Right ventricle myocardium superior (tissue), 1 donor: ENCODE results near the gene SCYGR2. TPM values are rescaled to one million over a fixed set of nuclear protein-coding genes. Genes with fewer than 3 reads are reported as not detected.
A peak's percentile ranks its signal among the peaks of the same experiment; 100 is the strongest.
"Not testable (repeated sequence)": the region's sequence is repeated elsewhere in the genome, so short reads cannot be mapped to it uniquely, and the experiment has no call there.

Source experiments
- ATAC-seq: fragments of 200-7000 bp; cut with Tn5 transposase; one replicate; pipeline ENCODE4 v1.9.1; 2020; ENCODE audit warnings: mild to moderate bottlenecking; ENCODE audit not compliant: poor library complexity
- DNase-seq: peaks from one replicate; pipeline ENCODE4 v3.0.0-alpha.2; 2020
- intact Hi-C: fragments of 100-400 bp; cut with DNase I; formaldehyde crosslinking; loops from one replicate; pipeline ENCODE4 v1.11.2; 2022
- long read RNA-seq: library from polyadenylated mRNA; unstranded; transcript quantifications from one replicate; pipeline ENCODE4 v2.0.0, GENCODE V29; 2021
- total RNA-seq: library from RNA; stranded (reverse); fragmentation: NEBNext Ultra II Directional; extraction: Animal tissue kit (Norgen Biotek cat#: 25700); gene quantifications from one replicate; pipeline ENCODE4 v1.2.1, GENCODE V29; 2021
- donor health status: DM: no; HTN: yes; CAD: no; lungs with severe emphysema.

SCYGR2 gene, protein sequence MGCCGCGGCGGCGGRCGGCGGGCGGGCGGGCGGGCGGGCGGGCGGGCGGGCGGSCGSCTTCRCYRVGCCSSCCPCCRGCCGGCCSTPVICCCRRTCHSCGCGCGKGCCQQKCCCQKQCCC
- total RNA-seq = not detected
- long read RNA-seq = 0 reads

DNA sequence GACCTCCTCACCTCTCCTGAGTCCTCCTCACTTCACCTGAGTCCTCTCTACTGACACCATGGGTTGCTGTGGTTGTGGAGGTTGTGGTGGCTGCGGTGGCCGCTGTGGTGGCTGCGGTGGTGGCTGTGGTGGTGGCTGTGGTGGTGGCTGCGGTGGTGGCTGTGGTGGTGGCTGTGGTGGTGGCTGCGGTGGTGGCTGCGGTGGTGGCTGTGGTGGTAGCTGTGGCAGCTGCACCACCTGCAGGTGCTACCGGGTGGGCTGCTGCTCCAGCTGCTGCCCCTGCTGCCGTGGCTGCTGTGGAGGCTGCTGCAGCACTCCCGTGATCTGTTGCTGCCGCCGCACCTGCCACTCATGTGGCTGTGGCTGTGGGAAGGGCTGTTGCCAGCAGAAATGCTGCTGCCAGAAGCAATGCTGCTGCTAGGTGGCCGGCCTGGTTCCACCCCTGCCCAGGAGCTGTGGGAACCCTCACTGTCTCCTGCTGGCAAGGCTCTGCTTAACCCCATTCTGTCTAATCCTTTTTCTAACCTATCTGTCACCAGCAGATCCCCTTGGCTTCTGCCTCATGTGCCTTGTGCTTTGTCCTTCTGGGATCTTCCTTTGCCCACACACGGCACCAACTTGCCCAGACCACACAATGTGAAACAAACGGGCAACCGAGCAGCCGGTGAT lies at the start of gene SCYGR2:
Gene SCYGR2 (plus strand): TSS at position 59 of the 669 bp plus-strand sequence. CDS start 0 bp downstream, at position 59.
- DNase-seq, ATAC-seq, intact Hi-C loops: not testable (repeated sequence)

DNA sequence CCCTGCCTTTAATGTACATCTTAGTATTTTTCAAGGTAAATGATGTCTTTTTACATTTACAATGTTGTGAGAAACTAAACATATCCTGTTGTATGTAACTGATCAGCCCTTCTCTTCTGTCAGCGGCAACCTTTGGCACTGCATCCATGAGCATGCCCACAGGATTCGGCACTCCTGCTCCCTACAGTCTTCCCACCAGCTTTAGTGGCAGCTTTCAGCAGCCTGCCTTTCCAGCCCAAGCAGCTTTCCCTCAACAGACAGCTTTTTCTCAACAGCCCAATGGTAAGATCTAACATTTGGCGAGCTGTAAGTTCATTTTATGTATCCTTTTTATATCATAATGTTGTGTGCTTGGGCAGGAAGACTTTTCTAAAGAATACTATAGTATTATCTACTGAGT lies 46.9 kb upstream of the SCYGR2 start:
- DNase-seq (no peak), ATAC-seq (no peak)
- intact Hi-C loops = no loop called here

DNA sequence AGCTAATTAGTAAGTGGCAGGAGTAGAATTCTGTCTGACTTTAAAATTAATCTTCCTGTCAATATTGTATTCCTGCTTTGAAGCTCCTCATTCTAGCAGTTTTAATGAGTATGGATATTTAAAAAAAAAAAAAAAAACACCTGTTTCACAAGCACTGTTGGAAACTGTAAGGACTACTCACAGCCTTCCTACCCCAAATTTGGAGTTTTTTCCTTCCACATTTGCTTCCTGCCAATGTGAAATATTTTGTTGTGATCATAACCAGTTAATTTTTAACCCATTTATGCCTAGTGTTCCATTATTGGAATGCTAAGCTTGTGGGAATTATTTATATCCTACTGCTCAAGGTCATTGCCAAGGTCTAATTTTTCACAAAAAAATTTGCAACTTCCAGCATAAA lies 36.1 kb upstream of the SCYGR2 start:
- ATAC-seq = no peak
- DNase-seq = no peak
- intact Hi-C loops = no loop called here

DNA sequence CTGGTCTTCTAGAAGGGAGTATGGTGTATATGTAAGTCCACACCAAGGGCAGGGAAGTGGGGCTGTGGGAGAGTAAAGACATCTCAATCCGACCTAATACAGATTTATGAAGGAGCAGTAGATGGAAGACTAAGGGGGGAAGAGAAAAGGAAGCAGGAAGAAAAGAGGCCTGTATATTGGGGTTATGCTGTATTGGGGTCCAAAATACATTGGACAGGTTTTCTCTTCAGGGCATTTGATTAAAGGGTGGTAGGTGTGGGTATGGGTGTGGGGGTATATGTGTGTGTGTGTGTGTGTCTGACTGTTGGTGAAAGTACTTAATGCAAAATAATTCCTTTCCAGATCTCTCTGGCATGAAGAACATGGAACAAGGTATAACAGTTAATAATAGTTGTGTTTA lies 33.6 kb upstream of the SCYGR2 start:
- intact Hi-C loops = no loop called here
- DNase-seq = no peak
- no peak for ATAC-seq

DNA sequence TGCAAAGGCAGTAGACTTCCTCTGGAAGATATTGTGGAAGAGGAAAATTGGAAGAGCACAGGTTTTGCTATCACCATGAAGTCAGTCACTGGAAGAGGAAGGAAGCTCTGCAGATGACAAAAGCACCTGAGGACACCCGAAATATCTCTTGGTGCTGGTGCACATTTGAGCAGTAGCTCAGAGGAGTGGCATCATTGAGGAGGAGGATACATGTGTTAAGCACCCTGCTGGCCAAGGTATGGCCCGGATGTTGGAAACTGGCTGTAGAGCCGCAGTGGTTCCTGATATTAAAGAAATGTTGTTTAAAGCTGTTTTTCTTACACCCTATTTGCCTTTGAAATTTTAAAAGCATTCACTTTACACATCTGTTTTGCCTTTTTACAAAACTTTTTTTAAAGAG lies 32.7 kb upstream of the SCYGR2 start:
- intact Hi-C loops = no loop called here
- ATAC-seq (no peak), DNase-seq (no peak)

DNA sequence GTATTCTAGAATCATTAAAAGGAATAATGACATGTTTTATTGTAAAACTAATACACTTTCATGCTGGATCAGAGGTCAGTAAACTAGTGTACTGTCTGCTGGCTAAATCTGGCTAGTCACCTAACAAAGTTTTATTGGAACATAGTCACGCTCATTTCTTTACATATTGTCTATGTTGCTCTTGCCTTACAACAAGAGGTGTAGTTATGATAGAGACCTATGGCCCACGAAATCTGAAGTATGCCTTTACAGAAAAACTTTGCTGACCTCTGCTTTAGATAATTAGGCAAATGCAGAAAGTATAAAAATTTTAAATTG lies 29.9 kb upstream of the SCYGR2 start:
- ATAC-seq = no peak
- DNase-seq = no peak
- intact Hi-C loops = no loop called here

DNA sequence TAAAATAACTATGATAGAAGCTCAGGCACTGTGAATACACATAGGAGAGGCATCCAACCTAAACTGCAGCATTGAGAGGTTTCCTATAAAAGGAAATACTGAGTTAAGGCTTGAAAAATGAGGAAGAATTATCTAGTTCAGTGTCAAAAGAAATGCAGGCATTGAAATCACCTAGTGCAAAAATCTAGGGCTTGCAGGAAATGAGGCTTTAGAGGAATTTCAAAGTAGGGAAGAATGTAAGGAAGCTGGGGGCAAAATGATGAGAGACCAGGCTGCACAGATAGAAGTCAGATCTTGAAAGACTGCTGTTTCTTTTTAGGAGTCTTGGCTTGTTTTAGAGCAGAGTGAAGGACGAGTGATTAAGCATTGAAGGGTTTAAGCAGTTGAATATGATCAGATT lies 28.1 kb upstream of the SCYGR2 start:
- intact Hi-C loops = no loop called here
- ATAC-seq = no peak
- DNase-seq = no peak

DNA sequence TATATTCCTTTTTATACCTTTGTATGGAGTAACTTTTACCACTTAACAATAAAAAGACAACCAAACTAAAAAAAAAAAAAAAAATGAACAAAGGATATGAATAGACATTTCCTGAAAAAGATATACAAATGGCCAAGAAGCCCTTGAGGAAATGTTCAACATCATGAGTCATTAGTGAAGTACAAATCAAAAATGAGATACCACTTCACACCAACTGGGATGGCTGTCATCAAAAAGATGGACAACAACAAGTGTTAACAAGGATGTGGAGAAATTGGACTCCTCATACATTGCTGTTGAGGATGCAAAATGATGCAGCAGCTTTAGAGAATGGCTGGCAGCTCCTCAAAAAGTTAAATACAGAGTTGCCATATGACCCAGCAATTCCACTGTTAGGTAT lies 22.6 kb upstream of the SCYGR2 start:
- DNase-seq (no peak), ATAC-seq (no peak)
- intact Hi-C loops = no loop called here

DNA sequence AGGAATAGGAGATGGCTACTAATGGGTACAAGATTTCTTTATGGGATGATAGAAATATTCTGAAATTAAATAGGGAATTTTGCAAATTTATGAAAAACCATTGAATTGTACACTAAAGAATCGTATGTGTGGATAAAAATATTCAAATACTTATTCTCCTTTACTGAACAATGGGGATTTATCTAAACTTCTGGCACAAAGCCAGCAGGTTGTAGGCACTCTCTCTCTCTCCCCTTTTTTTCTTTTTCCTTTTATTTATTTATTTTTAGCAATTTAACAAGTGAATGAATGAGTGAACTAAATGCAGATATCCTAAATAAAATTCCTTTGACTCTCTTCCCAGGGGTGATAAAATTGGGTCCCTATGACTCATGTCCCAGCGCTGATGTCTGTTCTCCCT lies 21.9 kb upstream of the SCYGR2 start:
- ATAC-seq = no peak
- intact Hi-C loops = no loop called here
- no peak for DNase-seq

DNA sequence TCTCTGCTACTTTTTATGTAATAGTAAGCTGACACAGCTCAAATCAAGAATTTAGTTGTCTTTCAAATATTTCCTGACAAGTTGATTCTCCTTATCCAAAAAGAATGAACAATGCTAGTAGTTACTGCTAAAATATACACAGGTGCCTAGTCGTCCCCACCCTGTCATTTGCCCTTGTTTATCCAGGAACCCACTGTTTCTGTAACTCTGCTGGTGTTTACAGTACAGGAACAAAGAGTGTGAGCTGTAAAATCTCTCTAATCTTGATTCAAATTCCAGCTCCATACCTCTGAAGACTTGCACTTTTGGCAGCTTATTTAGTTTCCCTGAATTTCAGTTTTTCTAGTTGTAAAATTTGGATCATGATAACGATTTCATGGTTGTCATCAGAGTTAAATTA lies 21.1 kb upstream of the SCYGR2 start:
- no peak for ATAC-seq
- intact Hi-C loops = no loop called here
- no peak for DNase-seq

DNA sequence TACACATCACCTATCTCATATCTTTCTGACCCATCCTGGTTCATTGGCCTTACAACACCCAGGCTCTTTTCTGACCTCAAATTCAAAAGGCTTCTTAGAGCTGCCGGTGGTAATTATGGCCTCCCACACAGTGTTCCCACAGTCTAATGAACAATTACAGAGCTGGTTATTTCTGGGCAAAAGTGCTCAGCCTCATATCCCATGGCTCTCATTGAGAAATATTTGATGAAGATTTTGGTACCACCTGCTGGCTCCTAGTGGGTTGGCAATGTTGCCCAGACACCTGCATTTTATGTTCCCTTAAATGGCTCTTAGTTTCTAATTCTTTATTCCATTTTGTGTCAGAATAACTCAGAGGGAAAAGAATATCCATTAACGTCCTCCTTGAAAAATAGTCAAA lies 20.1 kb upstream of the SCYGR2 start:
- no peak for ATAC-seq
- intact Hi-C loops = no loop called here
- DNase-seq = no peak

DNA sequence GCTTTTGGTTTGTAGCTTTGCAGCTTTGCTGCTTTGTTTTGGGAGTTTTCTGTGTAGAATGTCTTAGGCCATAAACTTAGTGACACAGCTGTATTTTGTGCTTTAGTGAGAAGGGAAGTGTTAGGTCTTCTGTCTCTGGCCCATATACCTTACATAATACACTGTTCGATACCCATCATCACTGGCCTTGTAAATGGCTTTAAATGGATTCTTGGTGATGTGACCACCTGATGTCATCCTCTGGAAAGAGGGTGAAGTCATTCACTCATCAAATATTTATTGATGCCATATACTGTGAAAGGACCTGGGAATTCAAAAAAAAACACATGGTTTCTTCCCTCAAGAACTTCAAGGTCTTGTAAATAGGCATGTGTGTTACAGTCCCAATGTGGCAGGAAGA lies 18.9 kb upstream of the SCYGR2 start:
- ATAC-seq (no peak), DNase-seq (no peak)
- intact Hi-C loops = no loop called here

DNA sequence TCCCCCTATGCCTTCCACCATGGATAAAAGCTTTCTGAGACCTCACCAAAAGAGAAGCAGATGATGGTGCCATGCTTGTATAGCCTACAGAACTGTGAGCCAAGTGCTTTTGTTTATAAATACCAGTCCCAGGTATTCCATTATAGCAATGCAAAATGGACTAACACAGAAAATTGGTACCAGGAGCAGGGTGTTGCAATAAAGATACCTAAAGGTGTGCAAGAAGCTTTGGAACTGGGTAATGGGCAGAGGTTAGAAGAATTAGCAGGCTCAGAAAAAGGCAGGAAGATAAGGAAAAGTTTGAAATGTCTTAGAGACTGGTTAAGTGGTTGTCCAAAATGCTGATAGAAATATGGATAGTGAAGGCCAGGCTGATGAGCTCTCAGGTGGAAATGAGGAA lies 16.3 kb upstream of the SCYGR2 start:
- DNase-seq = no peak
- ATAC-seq = no peak
- intact Hi-C loops = no loop called here

DNA sequence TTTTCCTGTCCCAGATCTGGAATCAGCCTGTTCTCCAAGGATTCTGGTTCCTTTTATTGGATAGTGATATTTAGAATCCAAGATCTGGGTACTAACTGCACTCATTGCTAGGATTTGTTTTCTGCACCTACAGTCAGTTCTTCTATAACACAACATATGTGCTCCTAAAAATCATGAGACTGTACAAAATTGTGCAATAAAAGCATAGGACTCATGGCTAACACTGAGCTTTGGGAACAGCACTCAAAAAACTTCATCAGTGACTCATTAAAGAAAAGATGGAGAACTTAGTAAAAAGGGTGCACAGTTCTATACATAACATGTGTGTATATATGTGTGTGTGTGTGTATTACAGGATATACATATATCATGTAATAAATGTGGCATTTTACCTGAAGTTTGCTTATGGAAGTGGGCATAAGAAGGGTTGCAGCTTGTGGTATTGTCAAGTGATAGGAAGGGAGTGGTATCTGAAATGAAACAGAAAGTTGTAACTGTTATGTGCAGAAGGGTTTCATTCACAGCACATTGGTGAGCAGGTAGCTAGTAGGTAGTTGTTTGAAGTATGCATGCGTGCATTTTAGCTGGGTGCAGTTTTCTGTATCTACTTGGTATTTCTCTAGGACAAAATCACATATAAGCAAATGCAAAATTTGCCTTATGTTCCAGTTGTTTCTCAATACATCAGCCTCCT lies 5.9 kb upstream of the SCYGR2 start:
- no peak for DNase-seq
- no peak for ATAC-seq
- intact Hi-C loops = no loop called here

DNA sequence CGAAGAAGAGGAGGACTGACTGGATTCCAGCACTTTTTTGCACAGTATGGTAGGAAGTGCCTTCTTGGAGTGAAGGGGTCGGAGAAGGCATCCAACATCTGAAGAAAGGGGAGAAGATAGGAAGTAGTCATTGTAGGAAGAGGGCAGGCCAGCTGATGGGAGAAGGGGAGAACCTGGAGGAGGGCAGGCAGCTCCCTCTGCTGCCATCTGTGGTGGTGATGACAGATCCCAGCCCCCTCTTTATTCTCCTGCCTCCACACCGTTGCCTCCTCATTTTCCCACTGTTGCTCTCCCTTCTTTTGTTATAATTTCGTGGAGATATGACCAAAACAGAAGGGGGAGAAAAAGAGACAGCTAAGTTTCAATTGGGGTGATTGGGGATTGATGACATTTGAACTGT lies 2.9 kb upstream of the SCYGR2 start:
- no peak for DNase-seq
- intact Hi-C loops = no loop called here
- ATAC-seq = no peak

DNA sequence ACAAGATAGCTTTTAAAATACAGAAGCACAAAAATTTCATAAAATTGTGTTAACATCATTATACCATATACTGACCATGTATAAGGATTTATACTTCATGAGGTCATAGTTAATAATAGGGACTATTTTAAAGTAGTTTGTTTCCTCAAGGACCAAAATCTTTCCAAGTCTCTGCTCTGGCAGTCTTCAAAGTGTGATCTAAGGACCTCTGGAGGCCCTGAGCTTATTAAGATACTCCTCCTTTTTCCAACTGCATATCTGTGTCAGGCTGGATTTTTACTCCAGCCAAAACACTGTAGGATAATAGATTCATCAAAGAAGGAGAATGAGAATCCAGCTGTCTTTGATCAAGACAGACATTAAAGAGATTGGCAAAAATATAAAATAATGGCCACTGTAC lies 1.7 kb upstream of the SCYGR2 start:
- intact Hi-C loops = no loop called here
- ATAC-seq (no peak), DNase-seq (no peak)

DNA sequence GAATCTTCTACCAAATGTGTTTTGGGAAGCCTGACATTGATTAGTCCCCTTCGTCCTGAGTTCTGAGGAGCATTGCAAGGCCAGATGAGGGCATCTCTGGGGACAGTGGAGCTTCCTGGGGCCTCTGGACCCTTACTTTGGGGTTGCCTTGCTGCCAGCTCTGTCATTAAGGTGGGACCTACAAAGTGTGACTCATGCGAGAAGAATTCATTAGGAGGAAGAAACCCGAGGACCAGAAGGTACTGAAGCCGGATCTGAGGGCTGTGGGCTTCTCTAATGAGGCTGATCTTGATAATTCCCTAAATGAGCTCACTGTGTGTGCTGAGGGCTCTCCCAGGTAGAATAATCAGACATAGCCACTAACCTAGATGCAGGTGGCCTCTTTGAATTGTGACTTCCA lies 695 bp upstream of the SCYGR2 start:
- DNase-seq = no peak
- intact Hi-C loops = no loop called here

DNA sequence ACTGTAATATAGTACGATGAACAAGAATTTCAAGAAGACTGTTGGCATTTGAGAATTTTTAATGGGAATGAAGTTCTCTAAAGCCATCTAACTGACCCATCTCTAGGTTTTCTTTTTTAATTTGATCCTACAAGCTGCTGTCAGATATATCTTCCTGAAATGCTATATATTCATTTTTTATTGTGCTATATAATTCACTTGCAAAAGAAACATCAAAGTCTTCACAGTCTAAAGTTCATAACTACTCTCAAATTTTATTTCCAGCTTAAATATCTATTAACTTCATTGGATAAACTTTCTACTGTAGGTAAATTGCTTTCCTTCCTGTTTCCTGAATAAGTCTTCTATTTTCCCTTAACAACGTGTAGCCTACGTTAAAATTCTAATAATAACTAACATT lies 3.7 kb downstream of the SCYGR2 start:
- ATAC-seq = no peak
- no peak for DNase-seq
- intact Hi-C loops = no loop called here

More for the DNA sequence above, 695 bp upstream of the SCYGR2 start:
- no peak for ATAC-seq

DNA sequence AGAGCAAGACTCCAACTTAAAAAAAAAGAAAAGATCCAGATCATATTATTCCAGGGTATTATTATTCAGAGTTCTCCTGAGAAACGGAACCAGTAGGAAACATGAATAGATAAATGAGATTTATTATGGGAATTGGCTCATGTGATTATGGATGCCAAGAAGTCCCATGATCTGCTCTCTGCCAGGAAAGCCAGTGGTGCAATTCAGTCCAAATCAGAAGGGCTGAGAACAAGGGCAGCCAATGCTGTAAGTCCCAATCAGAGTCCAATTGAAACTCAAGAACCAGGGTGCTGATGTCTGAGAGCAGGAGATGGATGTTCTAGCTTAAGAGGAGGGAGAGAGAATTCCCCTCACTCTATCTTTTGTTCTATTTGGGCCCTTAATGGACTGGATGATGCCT lies 7.8 kb downstream of the SCYGR2 start:
- intact Hi-C loops = no loop called here
- ATAC-seq (peak; percentile 57), DNase-seq (no peak)

DNA sequence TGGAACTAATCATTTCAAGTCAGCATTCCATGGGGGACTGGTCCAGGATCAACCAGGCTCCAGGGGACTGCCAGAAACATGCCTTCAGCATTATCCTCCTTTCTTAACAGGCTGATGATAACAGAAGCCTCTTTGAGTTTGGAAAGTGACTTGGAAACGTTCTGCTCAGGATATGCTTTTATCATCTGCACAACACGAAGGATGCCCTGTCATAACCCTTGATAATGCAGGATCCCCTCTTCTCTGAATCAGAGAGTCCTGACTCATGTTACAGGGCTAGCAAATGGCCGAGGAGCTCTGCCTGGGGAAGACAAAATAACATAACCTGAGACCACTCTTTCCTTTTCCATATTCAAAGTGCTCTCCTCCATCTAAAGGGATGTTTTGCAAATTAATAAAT lies 9.2 kb downstream of the SCYGR2 start:
- ATAC-seq (no peak), DNase-seq (no peak)
- intact Hi-C loops = no loop called here
